GM18867 (cell line): ENCODE measurements around the gene E2F4.

Experiments used
- ATAC-seq: cut with Tn5 transposase; IDR thresholded peaks from one replicate; pipeline ENCODE4 v1.9.1; 2021; ENCODE audit warnings: mild to moderate bottlenecking, moderate library complexity; ENCODE audit not compliant: unreplicated experiment

The E2F4 gene

GRCh38 chr16:67191995-67192681, at the start of gene E2F4:
E2F4 (plus strand) TSS chr16:67192155; CDS start chr16:67192228, 73 bp downstream.
- peak; percentile 89 for ATAC-seq

DNA sequence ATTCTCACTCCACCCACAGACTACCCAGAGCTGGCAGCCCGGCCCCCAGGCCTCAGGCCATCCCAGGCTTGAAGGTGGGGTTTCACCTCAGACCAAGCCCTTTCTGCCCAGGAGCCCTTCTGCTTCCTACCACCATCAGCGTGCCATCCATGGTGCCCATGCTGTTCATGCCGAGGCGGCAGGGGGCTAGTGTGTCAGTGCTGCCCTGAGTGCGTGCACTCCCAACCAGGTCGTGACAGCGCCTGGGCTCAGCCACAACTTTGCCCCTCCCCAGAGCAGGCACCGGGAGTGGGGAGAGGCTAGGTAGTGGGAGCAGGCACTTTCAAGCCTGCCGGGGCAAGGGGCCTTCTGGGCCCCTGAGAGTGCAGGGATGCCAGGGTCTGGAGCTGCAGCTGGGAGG, 49.6 kb upstream of the E2F4 start:
- no peak for ATAC-seq

DNA sequence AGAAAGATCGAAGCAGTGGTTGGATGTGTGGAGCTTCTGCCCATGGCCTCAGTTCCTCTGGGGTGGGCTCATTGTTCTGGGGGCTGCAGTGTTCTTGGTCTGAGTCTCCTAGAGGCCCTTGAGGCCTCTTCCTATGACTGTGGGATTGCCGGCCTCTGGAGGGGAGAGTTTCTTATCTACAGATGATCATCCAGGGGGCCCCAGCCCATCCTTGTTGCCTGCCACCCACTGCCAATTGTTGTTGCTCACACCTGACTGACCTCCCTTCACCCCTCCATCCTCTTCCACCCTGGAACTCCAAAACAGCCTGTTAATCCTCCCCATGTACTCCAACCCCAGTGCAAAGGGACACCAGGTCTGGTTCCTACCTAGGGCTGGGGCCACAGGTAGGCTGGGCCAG, 47.0 kb upstream of the E2F4 start:
- no peak for ATAC-seq

- ATAC-seq: no peak
Measured at GRCh38 chr16:67145746-67146145, 46.2 kb upstream of the E2F4 start.

- no peak for ATAC-seq
Measured at GRCh38 chr16:67146523-67147357, 45.2 kb upstream of the E2F4 start.

- no peak for ATAC-seq
Measured at GRCh38 chr16:67147437-67148140, 44.4 kb upstream of the E2F4 start.

DNA sequence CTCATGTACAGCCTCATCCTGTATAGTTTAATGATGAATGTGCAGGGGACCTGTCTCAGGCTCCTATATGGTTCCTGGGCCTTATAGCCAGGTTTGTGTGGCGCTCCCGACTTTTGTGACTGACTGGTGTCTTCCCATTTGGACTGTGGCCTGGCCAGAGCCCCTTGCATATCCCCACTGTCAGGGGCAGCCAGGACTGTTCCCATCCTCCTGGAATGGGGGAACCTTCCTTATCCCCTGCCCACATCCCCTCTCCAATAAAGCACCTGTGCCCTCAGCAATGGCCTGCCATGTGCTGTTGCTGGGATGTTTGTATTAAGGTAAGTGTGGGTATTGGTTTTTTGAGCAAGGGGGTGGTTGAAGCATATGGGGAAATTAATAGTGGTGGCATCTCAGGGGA, 43.7 kb upstream of the E2F4 start:
- no peak for ATAC-seq

DNA sequence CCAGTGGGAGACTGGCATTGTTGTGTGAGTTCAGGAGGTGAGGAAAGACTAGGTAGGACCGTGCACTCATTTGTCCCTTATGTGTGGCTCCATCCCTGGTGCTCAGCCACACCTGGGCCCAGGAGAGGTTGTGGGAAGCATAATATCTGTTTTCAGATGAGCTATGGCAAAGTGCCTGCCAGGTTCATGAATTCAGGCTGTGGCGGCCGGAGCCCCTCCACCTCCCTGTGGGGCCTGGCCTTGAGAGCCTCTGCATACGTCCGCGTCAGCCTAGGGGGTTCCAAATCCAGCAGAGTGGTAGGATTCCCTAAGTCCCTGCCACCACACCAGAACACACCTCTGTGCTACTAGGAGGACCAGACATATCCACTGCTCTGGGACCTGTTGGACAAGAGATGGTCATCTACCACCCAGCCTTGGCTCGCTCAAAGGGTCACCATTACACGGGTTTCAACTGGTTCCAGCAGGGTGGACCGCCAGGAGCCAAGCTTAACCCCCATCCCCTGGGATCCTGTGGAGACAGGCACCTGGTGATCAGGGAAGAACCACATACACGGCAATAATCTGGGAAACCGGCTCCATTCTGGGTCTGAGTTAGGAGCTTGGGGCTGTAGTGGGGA, 43.2 kb upstream of the E2F4 start:
- no peak for ATAC-seq

DNA sequence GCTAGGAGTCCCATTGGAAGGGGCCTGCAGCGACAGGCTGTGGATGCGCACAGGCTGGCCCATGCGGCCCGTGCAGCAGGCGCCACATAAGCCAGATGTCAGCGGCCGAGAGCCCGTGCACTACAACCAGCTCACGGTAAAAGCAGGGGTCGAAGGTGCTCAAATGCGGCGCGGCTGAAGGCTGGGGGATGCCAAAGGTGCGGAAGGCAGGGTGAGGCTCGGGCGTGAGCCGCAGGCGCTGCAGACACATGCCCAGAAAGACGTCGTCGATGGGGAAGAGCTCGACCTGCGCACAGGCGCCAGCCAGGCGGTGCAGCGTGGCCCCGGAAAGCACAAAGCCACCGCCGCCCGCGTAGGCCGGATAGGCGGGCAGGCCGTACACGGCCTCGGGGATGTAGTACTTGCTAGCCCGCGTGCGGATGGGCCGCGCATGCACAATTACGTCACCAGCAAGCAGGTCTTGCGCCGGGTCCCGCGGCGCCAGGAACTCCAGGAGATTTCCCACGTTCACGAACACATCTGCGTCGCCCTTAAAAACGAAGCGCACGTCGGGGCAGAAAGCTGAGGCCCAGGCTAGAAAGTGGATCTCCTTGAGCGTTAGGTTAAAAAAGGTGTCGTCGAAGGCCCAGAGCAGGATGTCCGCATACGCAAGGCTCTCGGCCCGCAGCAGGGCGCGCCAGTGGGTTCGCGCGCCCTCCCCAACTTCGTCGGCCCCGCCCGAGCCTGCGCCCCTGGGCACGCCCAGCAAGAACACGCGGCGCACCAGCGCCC, 42.5 kb upstream of the E2F4 start:
- no peak for ATAC-seq

DNA sequence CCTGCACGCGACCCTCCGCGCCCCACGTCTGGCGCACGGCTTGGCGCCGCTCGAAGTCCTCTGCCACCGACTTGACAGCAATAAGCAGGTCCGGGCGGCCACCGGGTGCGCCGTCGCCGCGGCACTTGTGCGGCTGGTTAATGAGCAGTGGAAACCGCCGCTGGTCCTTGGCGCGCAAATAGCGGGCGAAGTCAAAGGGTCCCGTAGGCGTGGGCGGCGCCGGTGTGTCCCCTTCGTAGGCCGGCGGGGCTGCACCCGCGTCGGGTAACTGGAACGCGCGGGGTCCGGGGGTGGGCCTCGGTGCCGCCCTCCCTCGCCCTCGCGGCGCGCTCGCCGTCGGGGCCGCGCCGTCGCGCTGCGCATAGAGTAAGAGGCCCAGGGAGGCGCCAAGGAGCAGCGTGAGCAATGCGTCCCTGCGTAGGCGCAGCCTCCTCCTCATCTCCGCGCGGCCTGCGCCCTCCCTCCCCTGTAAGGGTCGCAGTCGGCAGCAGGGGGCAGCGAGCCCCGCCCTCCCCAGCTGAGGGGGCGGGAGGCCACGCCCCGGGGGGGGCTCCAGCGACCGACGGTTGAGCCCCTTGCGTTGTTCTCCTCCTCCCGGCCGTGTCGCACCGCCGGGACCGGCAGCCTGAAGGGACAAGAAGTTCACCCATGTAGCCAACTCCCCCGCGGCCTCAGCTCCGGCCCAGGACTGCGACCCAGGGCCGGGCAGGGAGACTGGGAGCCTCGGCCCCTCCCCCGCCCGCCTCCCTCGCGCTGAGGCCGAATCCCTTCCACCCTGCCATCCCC, 41.7 kb upstream of the E2F4 start:
- peak; percentile 10 for ATAC-seq

GRCh38 chr16:67150833-67151396, 41.0 kb upstream of the E2F4 start, which contains the start of gene B3GNT9:
B3GNT9 (minus strand) TSS chr16:67150998; CDS start chr16:67150485, 513 bp downstream.
- ATAC-seq: peak; percentile 44

DNA sequence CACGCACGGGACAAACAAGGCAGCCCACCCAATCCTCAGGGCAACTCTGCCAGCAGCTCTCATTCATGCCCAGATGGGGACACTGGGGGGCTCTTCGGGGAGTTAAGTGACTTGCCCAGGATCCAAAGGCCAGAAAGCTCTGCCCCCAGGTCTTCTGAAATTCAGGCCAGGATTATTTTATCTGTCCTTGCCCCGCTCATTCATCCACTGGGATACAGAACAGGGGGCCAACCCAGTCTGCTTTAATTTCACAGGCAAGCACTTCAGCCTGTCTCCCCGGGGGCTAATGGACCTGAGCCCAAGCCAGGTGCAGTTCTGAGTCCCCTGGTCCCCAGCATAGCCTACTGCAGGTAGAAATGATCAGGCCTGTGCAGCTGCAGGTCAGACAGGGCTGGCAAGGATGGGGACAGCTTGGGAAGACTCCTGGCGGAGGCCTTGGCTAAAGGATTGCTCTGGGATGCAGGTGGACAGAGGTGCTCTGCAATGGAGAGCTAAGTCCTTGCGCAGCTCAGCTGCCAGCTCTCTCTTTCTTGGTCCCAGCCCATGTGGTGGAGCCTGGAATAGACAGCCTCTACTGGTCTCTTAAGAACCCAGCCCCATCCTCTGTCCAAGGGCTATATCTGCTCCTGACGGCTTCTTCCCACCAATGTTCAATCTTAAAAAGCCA, 40.4 kb upstream of the E2F4 start:
- no peak for ATAC-seq

DNA sequence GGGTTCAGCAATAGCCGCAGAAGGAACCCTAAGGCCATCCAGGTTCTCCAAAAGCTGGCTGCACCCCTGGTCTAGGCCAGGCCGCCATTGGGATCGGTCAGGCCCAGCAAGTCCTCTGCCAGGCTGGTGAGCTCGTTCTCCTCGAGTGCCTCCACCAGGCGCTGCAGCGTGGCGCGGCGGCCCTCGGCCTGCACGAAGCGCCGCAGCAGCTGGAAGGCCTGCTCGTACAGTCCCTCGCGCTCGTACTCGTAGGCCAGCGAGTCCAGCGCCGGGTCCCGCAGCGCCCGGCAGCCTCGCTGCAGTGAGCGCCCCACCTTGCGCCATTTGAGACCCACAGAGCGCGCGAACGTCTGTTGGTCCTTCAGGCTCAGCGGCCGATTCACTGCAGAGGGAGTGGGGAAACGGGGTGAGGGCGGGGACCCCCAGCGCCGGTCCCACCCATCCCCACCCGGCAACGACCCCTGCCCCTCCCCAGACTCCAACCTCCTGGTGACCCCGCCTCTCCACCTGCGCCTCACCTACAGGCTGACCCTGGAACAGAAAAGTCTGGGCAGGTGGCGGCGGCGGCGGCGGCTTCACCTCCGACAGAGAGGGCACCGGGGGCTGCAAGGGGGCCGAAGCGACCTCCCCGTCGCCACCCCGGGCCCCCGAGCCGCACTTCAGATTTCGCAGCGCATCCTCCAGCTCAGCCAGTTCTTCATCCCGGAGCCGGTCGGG, 37.2 kb upstream of the E2F4 start:
- ATAC-seq: no peak

GRCh38 chr16:67155295-67156142, 36.4 kb upstream of the E2F4 start:
- ATAC-seq: peak; percentile 24

GRCh38 chr16:67156143-67156844, 35.7 kb upstream of the E2F4 start:
- ATAC-seq: no peak

DNA sequence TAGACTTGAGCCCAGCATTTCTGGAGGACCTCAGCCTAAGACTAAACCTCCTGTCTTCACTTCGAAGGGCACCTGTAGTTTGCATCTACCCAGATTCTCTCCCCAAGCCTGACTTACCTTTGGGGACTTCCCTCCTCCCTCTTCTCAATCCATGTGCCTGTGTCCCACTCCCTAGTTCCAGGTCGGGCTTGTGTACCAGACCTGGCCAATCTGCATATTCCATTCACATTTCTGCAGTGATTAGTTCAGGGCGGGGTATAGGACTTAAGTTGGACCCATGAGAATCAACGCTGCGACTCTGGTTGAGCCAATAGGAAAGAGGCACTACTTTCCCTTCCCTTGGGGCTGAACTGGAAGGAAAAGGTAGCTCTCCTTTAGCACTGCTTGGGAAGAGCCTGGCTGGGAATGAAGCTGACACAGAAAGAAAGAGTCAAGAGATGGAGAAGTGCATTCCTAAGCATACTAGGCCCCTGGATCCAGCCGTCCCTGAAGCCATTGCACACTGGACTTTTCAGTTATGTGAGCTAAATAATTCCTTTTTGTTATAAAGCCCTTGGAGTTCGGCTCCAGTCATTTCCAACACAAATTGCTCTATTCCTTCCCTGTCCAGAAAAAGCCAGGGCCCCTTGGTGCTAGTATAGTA, 34.7 kb upstream of the E2F4 start:
- no peak for ATAC-seq
